GM18909 (cell line): ENCODE data around the gene KIFC1.
A peak's percentile ranks its signal among the peaks of the same experiment; 100 is the strongest.
"Not testable (repeated sequence)": the region's sequence is repeated elsewhere in the genome, so short reads cannot be mapped to it uniquely, and the experiment has no call there.

Source experiments
- ATAC-seq: cut with Tn5 transposase; IDR thresholded peaks from one replicate; pipeline ENCODE4 v1.9.1; 2021; ENCODE audit warnings: mild to moderate bottlenecking; ENCODE audit not compliant: unreplicated experiment, poor library complexity

The KIFC1 gene

GRCh38 chr6:33391278-33391921 is at the start of gene KIFC1:
Gene KIFC1 (plus strand): TSS chr6:33391823. CDS start chr6:33391986, 163 bp downstream.
- ATAC-seq, result peak; percentile 89

GRCh38 chr6:33343606-33343952 is 48.0 kb upstream of the KIFC1 start:
- not testable (repeated sequence) for ATAC-seq

DNA sequence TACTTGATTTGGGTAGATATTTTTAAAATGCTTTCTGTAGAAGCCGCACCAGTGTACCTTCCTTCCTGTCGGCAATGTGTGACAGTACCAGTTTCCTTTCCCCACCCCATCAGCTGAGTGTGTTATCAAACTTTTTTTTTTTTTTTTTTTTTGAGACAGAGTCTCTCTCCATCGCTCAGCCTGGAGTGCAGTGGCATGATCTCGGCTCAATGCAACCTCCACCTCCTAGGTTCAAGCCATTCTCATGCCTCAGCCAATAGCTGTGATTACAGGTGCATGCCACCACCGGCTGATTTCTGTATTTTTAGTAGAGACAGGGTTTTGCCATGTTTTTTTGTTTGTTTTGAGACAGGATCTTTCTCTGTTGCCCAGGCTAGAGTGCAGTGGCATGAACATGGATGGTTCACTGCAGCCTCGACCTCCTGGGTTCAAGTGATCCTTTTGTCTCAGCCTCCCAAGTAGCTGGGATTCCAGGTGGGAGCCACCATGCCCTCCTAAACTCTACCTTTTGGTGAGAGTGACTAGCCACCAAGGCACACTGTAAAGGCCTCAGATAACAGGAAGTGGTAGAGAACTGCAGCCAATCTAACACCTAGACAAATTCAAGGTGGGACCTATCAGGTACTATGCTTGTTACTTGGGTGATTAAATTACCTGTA is 47.5 kb upstream of the KIFC1 start:
- ATAC-seq, result no peak

- ATAC-seq, result no peak
Measured at GRCh38 chr6:33344701-33345697, 46.6 kb upstream of the KIFC1 start.

DNA sequence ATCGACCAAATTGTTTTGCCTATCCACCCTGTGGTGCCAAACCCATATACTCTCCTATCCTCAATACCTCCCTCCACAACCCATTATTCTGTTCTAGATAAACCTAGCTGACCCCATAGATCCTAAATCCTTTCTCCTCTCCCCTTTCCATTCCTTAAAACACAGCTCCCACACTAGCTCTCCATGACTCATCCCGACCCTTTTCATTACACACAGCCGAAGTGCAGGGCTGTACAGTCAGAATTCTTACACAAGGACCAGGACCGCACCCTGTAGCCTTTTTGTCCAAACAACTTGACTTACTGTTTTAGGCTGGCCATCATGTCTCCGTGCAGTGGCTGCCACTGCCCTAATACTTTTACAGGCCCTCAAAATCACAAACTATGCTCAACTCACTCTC is 44.7 kb upstream of the KIFC1 start:
- ATAC-seq, result not testable (repeated sequence)

DNA sequence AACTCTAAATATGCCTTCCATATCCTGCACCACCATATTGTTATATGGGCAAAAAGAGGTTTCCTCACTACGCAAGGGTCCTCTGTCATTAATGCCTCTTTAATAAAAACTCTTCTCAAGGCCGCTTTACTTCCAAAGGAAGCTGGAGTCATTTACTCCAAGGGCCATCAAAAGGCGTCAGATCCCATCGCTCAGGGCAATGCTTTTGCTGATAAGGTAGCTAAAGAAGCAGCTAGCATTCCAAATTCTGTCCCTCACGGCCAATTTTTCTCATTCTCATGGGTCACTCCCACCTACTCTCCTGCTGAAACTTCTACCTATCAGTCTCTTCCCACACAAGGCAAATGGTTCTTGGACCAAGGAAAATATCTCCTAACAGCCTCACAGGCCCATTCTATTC is 43.8 kb upstream of the KIFC1 start:
- ATAC-seq, result no peak

DNA sequence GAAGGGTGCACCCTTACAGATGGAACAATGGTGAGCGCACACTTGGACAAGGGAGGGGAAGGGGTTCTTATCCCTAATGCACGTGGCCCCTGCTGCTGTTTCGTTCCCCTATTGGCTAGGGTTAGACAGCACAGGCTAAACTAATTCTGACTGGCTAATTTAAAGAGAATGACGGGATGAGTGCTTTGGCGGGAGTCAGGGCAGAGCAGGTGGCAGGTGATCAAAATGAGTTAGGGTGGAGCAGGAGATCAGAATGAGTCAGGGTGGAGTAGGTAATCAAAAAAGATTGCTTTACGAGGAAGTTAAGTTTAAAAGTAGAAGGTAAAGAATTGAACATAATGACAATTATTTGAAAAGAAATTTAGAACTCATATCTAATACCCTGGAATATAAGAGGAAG is 35.8 kb upstream of the KIFC1 start:
- not testable (repeated sequence) for ATAC-seq

DNA sequence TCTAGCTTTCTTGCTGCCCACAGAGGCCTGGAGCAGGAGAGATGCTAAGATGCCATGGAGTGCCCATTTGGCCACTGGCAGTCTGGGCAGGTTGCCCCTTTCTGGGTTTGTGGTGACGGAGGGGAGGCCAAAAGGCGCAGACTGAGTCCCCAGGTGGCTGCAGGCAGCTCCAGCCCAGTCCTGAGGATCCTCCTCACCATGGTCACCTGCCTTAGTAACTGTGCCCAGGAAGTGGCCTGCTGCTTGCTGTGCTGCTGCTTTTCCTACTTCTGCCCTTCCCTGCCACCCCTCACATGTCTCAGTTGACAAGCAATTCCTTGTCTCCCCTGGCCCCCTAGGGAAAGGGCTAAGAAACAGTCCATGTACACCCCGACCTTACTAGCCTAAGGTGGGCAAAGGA is 35.3 kb upstream of the KIFC1 start:
- no peak for ATAC-seq

- ATAC-seq, result not testable (repeated sequence)
Measured at GRCh38 chr6:33357160-33357871, 34.3 kb upstream of the KIFC1 start.

DNA sequence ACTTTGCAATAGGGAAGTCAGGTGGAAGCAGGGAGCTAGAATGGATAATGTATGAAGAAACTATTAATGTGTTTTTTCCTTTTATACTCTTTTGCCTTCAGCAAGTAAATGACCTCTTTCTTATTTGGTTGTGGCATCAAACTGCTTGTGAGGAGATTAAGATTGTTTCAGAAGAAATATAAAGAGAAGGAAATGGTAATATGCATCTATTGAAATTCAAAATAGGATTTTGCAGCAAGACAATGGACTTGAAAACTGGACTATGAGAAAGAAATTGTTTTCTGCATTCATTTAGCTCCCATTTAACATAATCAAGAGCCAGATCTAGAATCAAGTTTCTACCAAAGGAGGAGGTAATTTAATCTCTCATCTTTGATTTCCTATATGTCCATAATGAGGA is 32.3 kb upstream of the KIFC1 start:
- ATAC-seq, result no peak

- ATAC-seq, result not testable (repeated sequence)
Measured at GRCh38 chr6:33363486-33363885, 28.1 kb upstream of the KIFC1 start.

- not testable (repeated sequence) for ATAC-seq
Measured at GRCh38 chr6:33364475-33365205, 27.0 kb upstream of the KIFC1 start.

DNA sequence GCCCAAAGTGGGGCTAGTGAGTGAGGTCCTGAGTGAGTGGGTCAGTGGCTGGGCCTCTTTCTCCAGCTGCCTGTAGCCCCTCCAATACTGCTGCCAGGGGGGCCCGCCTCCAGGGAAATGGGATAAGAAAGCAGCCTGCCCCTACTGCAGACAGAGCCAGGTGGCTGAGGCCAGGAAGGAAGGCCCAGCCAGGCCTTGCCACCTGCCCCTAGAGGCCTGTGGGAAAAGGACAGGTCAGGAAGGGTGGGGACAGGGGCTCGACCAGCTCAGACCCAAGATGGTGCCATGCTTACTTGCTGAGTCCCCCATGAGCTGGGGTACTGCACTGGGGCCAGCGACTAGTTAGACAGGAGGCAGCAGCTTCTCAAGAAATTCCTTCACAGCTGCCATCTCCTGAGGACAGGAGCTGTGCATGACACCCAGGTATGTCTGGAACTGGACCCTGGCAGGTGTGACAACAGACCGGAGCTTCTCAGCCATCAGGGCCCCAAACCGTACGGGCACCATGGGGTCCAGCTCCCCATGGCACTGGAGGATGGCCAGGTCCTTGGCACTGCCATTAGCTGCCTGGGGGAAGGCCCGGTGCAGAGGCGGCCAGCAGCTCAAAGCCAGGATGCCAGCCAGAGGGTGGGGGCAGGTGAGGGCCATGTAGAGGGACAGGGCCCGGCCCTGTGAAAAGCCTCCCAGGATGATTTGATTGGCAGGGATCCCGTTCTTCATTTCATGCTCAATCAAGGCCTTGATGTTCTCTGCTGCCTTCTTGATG is 26.2 kb upstream of the KIFC1 start:
- ATAC-seq, result not testable (repeated sequence)

DNA sequence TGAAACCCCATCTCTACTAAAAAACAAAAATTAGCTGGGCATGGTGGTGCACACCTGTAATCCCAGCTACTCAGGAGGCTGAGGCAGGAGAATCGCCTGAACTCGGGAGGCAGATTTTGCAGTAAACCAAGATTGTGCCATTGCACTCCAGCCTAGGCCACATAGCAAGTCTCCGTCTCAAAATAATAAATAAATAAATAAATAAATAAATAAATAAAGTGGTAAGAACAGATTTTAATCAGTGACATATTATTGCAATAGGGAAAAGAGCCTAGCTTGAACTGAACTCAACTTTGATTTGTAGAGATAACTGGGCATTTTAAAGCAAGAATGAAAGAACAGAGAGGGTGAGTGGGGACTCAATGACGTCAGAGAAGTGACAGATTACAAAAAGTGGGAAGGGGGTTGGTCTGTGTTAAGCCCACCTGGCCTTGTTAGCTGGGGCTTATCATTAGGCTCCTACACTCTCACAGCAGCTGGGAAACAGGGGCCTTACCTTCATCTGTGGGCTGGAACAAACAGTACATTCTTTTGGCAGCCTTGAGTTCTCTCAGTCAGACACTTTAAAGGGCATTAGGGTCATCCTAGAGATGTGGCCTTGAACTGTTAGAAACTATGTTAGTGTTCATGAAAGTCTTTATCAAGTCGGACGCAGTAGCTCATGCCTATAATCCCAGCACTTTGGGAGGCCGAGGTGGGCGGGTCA is 24.5 kb upstream of the KIFC1 start:
- ATAC-seq, result no peak

DNA sequence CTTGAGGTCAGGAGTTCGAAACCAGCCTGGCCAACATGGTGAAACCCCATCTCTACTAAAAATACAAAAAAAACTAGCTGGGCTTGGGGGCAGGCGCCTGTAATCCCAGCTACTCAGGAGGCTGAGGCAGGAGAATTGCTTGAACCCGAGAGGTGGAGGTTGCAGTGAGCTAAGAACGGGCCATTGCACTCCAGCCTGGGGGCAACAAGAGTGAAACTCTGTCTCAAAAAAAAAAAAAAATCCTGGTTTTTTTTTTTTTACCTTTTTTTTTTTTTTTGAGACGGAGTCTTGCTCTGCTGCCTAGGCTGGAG is 24.0 kb upstream of the KIFC1 start:
- ATAC-seq, result not testable (repeated sequence)

DNA sequence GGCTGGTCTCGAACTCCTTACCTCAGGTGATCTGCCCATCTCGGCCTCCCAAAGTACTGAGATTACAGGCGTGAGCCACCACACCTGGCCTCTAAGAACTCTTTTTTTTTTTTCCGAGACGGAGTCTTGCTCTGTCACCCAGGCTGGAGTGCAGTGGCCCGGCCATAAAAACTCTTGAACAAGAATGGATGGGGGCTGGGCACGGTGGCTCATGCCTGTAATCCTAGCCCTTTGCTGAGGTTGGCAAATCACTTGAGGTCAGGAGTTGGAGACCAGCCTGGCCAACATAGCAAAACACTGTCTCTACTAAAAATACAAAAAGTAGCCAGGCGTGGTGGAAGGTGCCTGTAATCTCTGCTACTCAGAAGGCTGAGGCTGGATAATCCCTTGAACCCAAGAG is 19.7 kb upstream of the KIFC1 start:
- ATAC-seq, result not testable (repeated sequence)

DNA sequence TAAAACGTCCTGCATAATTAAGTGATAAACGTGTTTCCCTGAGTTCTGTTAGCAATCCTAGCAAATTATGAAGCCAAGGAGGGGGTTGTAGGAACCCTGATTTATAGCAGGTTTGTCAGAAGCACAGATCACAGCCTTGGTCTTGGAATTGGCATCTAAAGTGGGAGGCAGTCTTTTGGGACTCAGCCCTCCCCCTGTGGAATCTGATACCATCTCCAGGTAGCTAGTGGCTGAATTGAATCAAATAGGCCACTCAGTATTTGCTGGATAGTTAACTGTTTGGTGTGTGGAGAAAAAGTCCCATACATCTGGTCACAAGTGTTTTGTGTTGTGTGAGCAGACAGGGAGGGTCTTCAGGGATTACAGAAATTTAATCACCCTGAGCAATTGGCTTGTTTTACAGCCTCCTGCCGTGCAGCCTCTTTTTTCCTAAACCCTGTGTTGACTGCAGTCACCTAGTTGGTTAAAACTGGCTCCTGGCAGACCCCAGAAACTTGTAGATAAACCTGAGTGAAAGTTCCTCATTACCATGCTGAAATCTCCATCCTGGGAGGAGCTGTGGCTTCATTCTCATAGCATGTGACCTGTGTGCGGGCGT is 19.0 kb upstream of the KIFC1 start:
- ATAC-seq, result no peak
